HG02884 (cell line): ENCODE data around the gene ZNF579.
A peak's percentile ranks its signal among the peaks of the same experiment; 100 is the strongest.
"Not testable (repeated sequence)": the region's sequence is repeated elsewhere in the genome, so short reads cannot be mapped to it uniquely, and the experiment has no call there.

Experiments
- ATAC-seq: cut with Tn5 transposase; IDR thresholded peaks from one replicate; pipeline ENCODE4 v1.9.1; 2021; ENCODE audit warnings: mild to moderate bottlenecking, moderate library complexity; ENCODE audit not compliant: unreplicated experiment

Gene ZNF579

DNA sequence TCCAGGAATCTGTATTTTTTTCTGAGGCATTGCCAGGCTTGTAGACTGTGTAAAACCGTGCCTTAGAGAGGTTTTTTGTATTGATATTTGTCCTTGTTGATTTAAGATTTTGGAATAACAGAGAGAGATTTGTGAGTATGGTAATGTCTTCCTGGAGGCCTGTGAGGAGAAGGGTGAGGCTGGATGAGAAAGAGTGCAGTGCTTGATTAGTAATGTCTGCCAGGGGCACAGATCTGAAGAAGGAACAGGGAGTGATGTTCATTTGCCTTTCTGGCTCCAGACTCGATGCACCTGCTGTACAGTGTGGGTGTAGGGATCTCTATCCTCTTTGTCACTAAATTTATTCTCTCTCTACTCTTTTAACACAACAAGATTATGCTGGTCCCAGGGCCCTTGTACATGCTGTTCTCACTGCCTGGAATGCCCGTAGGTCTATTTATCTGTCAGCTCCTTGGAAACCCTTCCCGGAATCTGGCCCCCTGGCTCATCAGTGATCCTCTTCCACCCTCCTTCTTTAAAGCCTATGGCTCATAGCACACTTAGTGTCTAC lies 14.4 kb upstream of the ZNF579 start:
- ATAC-seq: no peak

DNA sequence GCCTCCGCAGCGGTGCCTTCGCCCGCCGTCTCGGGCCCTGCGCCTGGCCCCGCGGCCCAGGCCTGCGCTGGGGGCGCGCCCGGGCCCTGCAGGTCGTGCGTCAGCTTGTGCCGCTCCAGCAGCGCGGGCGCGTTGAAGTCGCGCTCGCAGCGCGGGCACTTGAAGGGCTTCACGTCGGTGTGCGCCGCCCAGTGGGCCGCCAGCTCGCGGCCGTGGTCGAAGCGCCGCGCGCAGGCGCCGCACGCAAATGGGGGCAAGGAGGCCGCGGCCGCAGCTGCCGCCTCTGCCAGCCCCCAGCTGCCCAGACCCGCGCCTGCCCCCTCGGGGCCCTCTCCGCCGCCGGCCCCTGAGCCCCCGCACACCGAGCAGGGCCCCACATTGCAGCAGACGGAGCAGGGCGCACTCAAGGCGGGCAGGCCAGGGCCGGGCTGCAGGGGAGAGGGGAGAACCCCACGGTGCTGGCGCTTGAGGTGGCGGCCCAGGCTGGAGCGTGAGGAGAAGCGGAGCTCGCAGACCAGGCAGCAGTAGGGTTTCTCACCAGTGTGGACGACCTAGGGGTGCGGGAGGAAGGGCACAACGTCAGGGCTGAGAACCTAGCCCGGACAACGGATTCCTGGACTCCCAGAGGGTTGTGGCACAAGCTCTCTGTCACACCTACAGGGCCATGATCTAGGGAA lies 12.6 kb upstream of the ZNF579 start:
- ATAC-seq: no peak

DNA sequence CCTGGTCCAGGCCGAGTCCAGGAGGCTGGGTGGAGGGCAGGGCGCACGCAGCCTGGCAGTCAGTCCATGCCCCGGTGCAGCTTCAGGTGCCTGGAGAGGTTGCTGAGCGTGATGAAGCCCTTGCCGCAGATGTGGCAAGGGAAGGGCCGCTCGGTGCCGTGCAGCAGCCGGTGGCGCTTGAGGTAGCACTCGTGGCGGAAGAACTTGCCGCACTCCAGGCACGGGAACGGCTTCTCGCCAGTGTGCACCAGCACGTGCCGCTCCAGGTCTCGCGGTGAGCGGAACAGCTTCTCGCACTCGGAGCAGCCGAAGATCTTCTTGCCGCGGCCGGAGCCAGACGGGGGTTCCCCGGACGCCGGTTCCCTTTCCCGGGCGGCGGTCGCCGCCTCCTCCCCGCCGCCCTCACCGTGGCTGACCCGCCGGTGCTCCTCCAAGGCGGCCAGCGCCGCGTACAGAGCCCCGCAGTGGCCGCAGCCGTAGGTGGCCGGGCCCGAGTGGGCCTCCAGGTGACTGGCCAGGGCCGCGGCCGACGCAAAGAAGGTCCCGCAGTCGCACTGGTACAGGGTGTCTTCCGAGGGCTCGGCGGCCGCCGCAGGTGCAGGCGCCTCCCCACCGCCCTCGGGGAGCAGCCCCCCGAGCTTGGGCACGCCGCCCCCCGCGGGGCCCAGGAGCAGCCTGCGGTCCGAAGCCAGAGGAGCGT lies 11.9 kb upstream of the ZNF579 start:
- no peak for ATAC-seq

DNA sequence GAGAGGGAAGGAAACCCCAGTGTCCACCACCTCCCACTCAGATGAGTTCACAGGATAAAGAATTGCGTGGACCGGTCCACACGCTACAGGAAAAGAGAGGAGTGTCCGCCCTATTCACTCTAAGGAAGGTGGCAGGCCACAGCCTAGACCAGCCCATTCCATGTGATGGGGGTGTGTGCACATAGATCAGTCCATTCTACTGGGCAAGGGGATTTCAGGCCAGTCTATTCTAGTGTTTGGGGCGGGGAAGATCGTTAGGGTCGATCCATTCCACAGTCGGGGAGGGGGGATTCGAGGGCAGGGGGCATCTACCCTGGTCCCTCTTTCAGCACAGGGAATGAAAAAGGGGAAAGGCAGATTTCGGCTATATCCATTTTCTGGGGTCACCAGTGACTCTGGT lies 10.9 kb upstream of the ZNF579 start:
- ATAC-seq: no peak

DNA sequence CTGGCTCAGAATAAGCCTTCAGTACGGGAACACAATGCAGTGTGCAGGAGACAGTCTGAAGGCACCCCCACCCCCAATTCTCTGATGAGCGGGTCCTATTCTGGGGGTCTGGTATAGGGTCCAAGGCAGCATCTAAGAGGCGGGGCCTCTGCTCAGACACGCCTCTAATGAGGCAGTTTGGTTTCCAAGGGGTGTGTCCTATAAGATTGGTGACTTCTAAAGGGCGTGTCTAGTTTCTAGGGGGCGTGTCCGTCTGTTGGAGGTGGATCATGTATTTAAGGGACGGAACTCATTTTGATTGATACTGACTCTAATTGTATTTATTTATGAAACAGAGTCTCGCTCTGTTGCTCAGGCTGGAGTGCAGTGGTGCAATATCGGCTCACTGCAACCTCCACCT lies 10.0 kb upstream of the ZNF579 start:
- ATAC-seq: no peak

DNA sequence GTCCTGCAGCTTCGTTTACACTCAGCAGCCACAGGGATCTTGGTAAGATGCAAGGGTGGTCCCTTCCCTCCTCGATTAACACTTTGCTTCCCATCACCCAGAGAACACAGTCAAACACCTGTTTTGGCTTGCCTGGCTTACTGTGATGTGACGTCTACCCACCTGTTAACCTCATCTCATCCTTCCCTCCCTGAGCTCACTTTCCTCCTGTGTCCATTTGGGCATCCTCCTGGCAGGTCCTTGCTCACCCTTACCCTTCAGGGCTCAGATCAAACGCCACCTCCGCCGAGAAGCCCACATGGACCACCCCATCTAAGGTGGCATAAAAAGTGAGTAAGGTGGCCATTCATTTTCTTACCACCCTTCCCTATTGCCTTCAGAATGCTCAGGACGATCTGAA lies 9.5 kb upstream of the ZNF579 start:
- ATAC-seq: no peak

DNA sequence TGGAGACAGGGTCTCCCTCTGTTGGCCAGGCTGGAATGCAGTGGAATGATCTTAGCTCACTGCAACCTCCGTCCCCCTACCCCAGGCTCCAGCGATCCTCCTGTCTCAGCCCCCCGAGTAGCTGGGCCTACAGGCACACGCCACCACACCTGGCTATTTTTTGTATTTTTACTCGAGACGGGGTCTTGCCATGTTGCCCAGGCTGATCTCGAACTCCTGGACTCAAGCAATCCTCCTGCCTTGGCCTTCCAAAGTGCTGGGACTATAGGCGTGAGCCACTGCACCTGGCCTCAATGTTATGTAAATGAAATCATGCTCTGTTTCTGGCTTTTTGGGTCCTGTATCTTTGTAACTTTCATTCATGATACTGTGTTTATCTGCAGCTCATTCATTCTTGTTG lies 8.1 kb upstream of the ZNF579 start:
- ATAC-seq: no peak

DNA sequence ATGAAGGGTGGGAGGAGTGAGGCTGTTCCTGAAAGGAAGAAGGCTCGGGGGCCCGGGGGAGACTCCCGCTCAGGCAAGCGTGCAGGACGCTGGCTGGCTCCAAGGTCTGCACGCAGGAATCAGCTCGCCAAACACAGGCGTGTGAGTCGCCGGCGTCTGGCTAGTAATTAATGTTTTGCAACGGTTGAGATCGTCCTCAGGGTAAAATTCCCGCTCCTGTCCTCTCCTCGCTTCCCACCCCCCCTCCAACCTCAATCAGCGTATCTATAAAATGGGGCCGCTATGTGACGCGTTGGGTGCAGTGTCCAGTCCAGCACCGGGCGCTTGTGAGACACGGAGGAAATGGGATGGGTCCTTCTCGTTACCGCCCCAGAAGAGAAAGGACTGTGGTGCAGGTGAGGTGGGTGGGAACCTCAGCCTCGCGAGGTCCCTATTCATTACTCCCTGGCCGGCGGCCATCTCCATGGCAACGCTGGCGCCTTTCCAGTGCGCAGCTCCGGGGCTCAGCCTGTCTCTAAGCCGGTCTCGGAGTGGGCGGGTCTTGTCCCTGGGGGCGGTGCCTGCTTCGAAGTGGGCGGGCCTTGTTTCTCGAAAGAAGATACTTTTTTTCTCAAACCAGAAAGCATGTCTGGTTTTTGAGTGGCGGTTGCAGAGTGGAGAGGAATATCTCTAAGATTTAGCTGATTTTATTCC lies 6.5 kb upstream of the ZNF579 start:
- ATAC-seq: peak; percentile 72

DNA sequence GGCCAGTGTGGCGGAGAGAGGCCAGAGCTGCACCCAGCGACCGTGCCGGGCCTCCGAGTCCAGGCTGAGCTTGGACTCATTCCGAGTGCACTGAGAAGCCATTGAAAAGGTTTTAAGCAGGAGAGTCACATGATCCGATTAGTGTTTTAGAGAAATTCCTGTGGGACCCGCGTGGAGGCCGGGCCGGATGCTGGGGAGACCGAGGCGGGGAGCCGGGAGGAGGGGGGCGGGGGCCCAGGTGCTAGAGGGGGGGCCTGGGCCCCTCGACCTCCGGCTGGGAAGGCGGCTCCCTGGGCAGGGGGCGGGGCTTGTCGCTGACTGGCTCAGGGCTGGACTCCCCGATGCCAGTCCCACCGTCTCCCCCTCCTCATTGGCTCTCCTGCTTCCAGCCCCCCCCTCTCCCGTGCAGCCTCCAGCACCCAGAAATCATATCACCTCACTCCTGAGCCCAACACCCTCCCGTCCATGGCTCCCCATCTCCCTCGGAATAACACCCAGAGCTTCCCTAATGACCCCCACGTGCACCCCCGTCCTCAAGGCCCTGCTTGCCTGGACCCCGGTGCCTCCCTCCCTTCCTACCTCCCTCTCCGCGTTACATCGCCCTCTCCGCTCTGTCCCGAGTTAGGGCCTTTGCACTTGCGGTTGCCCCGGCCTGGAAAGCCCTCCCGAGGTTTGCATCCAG lies 5.2 kb upstream of the ZNF579 start:
- ATAC-seq: no peak

DNA sequence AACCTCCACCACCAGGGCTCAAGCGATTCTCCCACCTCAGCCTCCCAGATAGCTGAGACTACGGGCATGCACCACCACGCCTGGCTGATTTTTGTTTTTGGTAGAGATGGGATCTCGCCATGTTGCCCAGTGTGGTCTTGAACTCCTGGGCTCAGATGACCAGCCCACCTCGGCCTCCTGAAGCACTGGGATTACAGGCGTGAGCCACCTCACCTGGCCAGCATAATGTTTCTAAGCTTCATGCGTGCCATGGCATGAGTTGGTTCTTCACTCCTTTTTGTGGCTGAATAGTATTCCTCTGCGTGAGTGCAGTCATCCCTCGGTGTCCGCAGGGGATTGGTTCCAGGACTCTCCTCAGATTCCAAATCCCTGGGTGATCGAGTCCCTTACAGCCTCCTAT lies 4.2 kb upstream of the ZNF579 start:
- ATAC-seq: no peak

DNA sequence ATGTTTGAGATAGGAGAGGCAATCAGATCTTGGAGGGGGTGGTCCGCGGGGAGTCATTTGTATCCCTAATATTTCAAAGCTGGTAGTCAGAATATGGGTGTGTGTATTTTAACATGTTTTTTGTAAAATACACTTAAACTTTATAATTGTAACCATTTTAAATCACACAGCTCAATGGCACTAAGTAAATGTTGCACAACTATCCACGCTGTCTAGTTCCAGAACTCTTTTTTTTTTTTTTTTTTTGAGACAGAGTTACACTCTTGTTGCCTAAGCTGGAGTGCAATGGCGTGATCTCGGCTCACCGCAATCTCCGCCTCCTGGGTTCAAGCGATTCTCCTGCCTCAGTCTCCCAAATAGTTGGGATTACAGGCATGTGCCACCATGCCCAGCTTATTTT lies 3.2 kb upstream of the ZNF579 start:
- not testable (repeated sequence) for ATAC-seq

DNA sequence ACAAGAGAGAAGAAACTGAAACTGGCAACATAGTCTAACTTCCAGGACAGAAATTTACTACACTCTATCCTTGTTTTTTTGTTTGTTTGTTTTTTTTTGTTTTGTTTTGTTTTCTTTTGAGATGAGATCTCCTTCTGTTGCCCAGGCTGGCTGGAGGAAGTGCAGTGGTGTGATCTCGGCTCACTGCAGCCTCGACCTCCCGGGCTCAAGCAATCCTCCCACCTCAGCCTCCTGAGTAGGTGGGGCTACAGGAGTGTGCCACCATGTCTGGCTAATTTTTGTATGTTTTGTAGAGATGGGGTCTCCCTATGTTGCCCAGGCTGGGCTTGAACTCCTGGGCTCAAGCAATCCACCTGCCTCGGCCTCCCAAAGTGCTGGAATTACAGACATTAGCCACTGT lies 1.6 kb upstream of the ZNF579 start:
- not testable (repeated sequence) for ATAC-seq

DNA sequence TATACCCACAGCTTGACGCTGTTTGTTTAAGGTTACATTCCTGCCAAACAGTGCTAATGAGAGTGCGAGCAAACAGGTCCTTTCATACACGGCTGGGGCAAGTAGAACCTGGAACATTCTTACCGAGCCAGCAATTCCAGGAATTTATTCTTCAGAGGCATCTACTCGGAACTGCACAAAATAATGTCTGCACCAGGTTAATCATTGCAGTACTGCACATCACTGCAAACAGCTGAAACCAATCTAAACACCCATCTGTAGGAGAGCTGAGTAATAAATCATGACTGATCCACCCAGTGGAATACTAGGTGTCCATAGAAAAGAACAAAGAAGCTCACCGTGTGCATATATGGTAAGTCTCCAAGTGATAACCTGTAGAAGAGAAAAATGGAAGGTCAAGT lies 1.2 kb upstream of the ZNF579 start:
- no peak for ATAC-seq

DNA sequence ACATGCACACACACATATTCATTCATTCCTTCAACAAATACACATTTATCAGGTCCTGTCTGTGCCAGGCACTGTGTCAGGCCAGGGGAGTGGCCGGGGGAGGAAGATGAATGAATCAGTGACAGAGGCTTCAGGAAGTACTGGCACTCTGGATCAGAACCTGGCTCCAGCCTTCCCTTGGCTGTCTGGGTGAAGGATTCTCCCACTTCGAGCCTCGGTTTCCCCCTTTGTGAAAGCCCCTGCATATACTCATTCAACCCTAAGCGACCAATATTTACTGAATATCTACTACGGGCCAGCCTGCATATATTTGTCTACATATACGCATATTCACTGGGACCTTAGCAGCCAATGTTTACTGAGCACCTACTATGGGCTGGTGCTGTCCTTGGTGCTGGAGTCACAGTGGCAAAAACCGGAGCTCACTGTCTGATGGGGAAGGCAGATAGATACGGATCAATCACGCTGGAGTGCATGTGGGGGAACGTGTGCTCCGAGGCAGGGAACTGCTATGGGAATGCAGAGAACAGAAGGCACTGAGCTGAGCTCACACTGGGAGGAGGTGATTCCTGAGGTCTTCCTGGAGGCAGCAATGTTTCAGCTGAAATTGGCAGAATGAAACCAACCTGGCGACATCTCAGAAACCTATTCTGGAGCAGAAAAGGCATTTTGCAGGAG lies 636 bp upstream of the ZNF579 start:
- ATAC-seq: no peak

DNA sequence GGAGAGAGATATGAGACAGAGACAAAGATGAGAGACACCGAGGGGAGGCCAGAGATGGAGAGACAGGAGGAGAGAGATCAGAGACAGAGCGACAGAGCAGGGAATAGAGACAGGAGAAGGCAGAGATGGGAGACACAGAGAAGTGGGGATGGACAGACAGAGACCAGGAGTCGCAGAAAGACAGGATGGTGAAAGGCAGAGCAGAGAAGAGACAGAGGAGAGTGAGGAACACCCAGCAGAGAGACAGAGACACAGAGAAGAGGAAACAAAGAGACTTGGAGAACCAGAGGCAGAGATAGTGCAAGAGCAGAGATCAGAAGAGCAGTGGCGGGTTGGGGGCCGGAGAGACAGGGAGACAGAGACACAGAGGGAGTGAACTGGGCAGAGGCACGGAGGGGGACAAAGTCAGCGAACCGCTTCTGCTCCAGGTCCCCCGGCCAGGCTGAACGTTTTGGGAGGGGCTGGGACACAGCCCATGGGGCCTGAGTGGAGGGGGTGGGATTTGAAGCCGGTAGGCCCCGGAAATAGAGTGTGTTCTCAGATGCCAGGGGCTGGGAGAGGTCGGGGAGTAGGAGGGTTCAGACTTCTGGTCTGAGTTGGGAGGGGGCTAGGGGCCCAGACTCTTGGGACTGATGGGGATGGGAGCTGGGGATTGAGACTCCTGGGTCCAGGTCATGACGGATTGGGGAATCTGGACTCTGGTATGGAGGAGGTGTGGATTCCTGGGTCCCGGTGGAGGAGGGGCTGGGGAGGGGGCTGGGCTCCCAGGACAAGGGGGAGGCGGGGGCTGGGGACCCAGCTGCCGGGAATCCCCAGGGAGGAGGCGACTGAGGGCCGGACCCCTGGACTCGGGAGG lies 654 bp downstream of the ZNF579 start:
- no peak for ATAC-seq

DNA sequence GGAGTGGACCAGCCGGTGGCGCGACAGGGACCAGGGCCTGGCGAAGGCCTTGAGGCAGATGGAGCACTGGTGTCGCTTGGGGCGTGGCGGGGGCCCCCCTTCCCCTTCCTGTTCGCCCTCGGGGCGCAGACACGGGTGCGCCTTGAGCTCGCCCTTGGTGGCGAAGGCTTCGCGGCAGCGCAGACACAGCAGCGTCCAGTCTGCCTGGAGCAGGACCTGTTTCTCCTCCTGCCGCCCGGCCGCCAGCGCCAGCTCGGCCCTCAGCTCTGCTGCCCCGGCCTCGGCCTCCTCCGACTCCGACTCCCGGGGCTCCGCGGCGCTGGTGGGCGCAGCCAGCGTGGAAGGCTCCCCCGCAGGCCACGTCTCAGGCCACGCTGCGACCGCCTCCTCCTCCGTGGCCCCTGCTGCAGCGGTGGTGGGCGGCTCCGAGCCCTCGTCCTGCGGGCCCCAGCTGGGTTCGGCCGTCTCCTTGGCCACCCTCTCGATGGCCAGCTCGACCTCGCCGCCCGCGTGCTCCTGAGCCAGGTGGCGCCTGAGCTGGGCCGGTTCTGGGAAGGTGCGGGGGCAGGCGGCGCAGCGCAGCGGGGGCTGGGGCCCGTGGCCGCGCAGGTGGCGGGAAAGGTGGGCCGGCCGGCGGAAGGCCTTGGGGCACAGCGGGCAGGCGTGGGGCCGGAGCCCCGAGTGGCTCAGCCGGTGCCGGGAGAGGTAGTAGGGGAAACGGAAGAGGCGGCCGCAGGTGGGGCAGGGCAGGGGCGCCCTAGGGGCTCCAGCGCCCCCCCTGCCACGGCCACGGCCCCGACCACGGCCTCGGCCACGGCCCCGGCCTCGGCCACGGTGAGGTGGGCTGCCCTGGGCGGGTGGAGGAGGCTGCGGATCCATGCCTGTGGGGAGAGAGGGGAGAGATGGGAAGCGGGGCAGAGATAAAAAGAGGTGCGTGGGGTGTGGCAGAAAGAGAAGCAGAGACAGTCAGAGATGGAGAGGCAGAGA lies 1.6 kb downstream of the ZNF579 start:
- ATAC-seq: no peak

DNA sequence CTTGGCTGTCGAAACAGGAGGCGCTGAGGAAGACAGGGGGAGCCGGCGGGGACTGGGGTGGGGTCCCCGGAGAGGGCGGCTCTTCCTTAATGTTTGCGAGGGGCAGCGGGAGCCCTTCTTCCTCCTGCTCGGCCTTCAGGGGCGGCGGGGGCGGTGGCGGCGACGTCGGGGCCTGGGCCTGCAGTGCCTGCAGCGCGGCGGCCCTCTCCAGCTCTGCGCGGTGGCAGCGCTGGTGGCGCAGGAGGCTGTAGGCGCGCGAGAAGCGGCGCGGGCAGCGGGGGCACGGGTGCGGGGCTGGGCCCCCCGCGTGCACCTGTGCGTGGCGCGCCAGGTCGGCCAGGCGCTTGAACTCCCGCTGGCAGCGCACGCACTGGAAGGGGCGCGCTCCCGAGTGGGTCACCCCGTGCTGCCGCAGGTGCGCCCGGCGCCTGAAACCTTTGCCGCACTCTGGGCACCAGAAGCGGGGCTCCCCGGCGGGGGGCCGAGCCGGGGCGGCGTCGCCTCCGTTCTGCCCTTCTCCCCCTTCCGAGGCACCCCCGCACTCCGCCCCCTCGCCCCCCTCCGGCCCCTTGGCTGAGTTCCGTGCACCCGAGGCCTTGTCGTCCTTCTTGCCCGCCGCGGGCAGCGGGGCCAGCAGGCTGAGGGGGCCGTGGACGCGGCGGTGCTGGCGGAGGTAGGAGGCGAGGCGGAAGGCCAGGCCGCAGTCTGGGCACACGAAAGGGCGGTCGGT lies 2.5 kb downstream of the ZNF579 start:
- ATAC-seq: no peak

DNA sequence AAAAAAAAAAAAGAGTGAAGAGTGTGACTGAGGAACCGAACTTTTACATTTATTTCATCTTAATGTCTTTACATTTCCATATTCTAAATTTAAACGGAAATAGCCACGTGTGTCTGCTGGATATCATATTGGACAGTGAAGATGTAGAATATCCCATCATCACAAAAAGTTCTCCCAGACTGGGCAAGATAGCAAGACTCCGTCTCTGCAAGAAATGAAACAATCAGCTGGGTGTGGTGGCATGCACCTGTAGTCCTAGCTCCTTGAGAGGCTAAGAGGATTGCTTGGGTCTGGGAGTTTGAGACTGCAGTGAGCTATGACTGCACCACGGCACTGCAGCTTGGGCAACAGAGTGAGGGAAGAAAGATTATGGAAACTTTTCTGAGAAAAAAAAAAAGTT lies 3.9 kb downstream of the ZNF579 start:
- ATAC-seq: no peak
